Spleen (tissue), 7 donors: ENCODE measurements around the gene ATRIP.

Source experiments
- CTCF ChIP-seq, 11 experiments: fragments of 200-600 bp in 7 of 11; fragments of 450-650 bp in 4 of 11; sonication (generic) in 4 of 11; IDR thresholded peaks in 8 of 11; conservative IDR thresholded peaks in 3 of 11; 1 replicate in 7 of 11; 2 replicates in 4 of 11; pipeline versions ENCODE4 v1.4.0 to v1.8.0; 2016 to 2021; ENCODE audit warnings: antibody characterized with exemption in 11 of 11, inconsistent platforms in 4 of 11, mild to moderate bottlenecking in 1 of 11
- POLR2A ChIP-seq, 3 donors: fragments of 450-650 bp; IDR thresholded peaks; one replicate each; pipeline ENCODE4 v1.5.1; 2017; ENCODE audit warnings: antibody characterized with exemption in 3 of 3, mild to moderate bottlenecking in 1 of 3
- POLR2AphosphoS5 ChIP-seq, 3 donors: sonication (generic); formaldehyde crosslinking; IDR thresholded peaks; one replicate each; pipeline ENCODE4 v1.5.1; 2017; ENCODE audit warnings: antibody characterized with exemption in 3 of 3
- donor health status: DM: no; HTN: no; CAD: no; lungs with moderate emphysema.
- donor health status: DM: no; HTN: no; CAD: no.
- donor health status: DM: no; HTN: no; CAD: no.

GRCh38 chr3:48505146-48505545 is 58.6 kb downstream of the ATRIP start:
- TF ChIP-seq CTCF (IDR thresholded peaks at IDR 0.05 in 8 of 11, conservative IDR thresholded peaks at IDR 0.05 in 3 of 11) (no peak), POLR2A (IDR thresholded peaks at IDR 0.05) (no peak), POLR2AphosphoS5 (IDR thresholded peaks at IDR 0.05) (no peak)
